ENCODE data around the gene MORN2. TPM values are rescaled to one million over a fixed set of nuclear protein-coding genes. Genes with fewer than 3 reads are reported as not detected.

Gene MORN2
- total and polyA plus RNA-seq, 2 of the 13 experiments (the other 11 are each of a cell fraction or from before 2014, with no cell fraction given), result 7.0 to 28.0 TPM

DNA sequence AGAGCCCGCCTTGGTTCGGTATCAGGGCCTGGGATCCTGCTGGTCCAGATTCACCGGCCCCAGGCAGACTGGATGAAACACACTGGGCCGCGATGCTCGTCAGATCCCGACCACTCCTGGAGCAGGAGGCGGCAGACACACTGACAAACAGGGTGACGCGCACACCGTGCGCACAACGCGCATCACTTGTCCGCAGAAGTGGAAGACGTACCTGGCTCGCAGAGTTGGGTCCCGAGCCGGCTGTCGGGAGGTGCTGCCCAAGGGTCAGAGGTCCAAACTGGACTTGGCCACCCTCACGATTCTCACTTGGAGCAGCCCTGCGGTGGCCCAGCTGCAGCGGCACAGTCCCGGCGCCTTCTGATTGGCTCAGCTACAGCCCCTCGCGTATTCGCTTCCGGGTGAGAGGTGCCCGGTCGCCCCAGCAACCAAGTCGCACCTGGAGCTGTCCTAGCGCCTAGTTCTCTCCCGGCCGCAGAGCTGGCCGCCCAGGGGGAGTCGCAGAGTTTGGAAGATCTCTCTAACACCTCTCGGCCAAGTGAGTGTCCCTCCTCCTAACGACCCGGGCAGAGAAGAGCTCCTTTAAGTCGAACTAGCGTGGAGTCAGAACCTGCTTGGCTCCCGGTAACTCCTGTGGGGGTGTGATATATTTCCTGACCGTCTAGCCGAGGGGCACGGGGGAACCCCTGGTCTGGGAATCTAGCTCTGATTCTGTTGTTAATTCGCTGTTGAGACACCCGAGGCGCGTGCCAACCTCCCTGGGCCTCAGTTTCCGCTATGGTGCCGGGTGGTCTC lies at the start of gene MORN2, which contains the start of gene DHX57 (continued):
- TF ChIP-seq GLMP (CRISPR knock-in tag; IDR thresholded peaks at IDR 0.05; ENCODE audit: borderline replicate concordance) (no peak), SIX4 (CRISPR knock-in tag; IDR thresholded peaks at IDR 0.05) (0 out of 2 replicates have a peak, but pooled peaks have one; percentile 16), SRF (IDR thresholded peaks at IDR 0.05; ENCODE audit: low read depth, low read length) (no peak), ZNF580 (CRISPR knock-in tag; IDR thresholded peaks at IDR 0.05; ENCODE audit: borderline replicate concordance, low read depth) (peak; percentile 92), HOXD1 (CRISPR knock-in tag; IDR thresholded peaks at IDR 0.05) (0 out of 2 replicates have a peak, but pooled peaks have one; percentile 83), POGK (CRISPR knock-in tag; conservative IDR thresholded peaks at IDR 0.05) (peak; percentile 89; the same call in 1 of the 2 replicates), PAF1 (CRISPR knock-in tag; IDR thresholded peaks at IDR 0.05) (no peak), TFDP1 (CRISPR knock-in tag; IDR thresholded peaks at IDR 0.05; ENCODE audit: borderline replicate concordance) (0 out of 2 replicates have a peak, but pooled peaks have one; percentile 15), POLR2G (IDR thresholded peaks at IDR 0.05; ENCODE audit: low read depth, low read length) (peak; percentile 83), GABPA (IDR thresholded peaks at IDR 0.05; ENCODE audit: low read depth, low read length) (peak; percentile 92), GABPA (CRISPR knock-in tag; IDR thresholded peaks at IDR 0.05; ENCODE audit: low read depth) (peak; percentile 97), ZNF639 (CRISPR knock-in tag; conservative IDR thresholded peaks at IDR 0.05) (no peak; the same call in 1 of the 2 replicates), ZNF484 (CRISPR knock-in tag; IDR thresholded peaks at IDR 0.05; ENCODE audit: borderline replicate concordance, low read depth) (no peak), ZNF678 (CRISPR knock-in tag; IDR thresholded peaks at IDR 0.05) (0 out of 2 replicates have a peak, but pooled peaks have one; percentile 63), ZBTB8A (CRISPR knock-in tag; IDR thresholded peaks at IDR 0.05; ENCODE audit: borderline replicate concordance, low read depth) (no peak), NFKBIZ (CRISPR knock-in tag; IDR thresholded peaks at IDR 0.05) (peak; percentile 48; the same call in 1 of the 2 replicates), ZSCAN30 (CRISPR knock-in tag; IDR thresholded peaks at IDR 0.05) (peak; percentile 78; the same call in 1 of the 2 replicates), ZNF788 (CRISPR knock-in tag; IDR thresholded peaks at IDR 0.05; ENCODE audit: borderline replicate concordance) (peak; percentile 95), CREM (IDR thresholded peaks at IDR 0.05) (peak; percentile 78), CREM (CRISPR knock-in tag; IDR thresholded peaks at IDR 0.05) (no peak), RFX5 (IDR thresholded peaks at IDR 0.05; ENCODE audit: low read depth, low read length) (0 out of 2 replicates have a peak, but pooled peaks have one; percentile 19)
- TF ChIP-seq, protein P1, sequence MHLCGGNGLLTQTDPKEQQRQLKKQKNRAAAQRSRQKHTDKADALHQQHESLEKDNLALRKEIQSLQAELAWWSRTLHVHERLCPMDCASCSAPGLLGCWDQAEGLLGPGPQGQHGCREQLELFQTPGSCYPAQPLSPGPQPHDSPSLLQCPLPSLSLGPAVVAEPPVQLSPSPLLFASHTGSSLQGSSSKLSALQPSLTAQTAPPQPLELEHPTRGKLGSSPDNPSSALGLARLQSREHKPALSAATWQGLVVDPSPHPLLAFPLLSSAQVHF (CRISPR knock-in tag; IDR thresholded peaks at IDR 0.05), result peak; percentile 89; the same call in 1 of the 2 replicates
- TF ChIP-seq, protein P2, sequence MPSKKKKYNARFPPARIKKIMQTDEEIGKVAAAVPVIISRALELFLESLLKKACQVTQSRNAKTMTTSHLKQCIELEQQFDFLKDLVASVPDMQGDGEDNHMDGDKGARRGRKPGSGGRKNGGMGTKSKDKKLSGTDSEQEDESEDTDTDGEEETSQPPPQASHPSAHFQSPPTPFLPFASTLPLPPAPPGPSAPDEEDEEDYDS (CRISPR knock-in tag; IDR thresholded peaks at IDR 0.05), result peak; percentile 52; the same call in 1 of the 2 replicates
